HG02623 (cell line): Measurements from ENCODE around the gene S1PR4.

ENCODE experiments used
- ATAC-seq: cut with Tn5 transposase; IDR thresholded peaks from one replicate; pipeline ENCODE4 v1.9.1; 2021; ENCODE audit warnings: moderate library complexity; ENCODE audit not compliant: unreplicated experiment

Gene S1PR4, protein sequence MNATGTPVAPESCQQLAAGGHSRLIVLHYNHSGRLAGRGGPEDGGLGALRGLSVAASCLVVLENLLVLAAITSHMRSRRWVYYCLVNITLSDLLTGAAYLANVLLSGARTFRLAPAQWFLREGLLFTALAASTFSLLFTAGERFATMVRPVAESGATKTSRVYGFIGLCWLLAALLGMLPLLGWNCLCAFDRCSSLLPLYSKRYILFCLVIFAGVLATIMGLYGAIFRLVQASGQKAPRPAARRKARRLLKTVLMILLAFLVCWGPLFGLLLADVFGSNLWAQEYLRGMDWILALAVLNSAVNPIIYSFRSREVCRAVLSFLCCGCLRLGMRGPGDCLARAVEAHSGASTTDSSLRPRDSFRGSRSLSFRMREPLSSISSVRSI

DNA sequence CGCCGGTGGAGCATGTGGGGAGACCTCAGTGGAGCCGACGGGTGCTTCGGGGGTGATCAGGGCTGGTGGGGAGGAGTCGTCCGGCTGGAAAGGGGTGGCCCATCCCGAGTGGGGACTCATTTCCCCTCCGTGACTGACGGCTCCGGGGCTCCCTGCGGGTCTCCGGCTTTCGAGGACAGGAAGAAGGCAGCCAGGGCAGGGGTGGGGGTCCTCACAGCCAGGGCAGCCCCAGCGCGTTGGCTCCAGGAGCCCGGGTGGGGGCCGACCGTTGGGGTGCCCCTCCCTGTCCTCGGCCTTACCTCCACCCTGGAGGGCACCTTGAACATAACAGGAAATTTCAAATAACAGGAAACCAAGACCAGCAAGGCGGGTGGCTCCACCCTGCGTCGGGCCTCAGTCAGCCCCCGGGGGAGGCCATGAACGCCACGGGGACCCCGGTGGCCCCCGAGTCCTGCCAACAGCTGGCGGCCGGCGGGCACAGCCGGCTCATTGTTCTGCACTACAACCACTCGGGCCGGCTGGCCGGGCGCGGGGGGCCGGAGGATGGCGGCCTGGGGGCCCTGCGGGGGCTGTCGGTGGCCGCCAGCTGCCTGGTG lies at the start of gene S1PR4:
Gene S1PR4, plus strand, starts transcription at position 393 of the 596 bp plus-strand sequence. Its CDS starts 24 bp downstream, at position 417.
- peak; percentile 34 for ATAC-seq

DNA sequence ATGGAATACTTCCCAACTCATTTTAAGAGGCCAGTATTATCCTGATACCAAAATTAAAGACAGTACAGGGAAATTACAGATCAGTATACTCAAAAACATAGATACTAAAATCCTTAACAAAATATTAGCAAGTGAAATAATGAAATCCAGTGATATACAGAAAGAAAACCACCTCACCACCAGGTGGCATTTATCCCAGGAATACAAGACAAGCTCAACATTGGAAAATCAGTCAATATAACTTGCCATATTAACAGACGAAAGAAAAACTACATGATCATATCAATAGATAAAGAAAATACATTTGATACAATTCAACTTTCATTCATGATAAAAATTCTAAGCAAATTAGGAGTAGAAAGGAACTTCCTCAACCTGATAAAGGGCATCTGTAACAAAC lies 49.5 kb upstream of the S1PR4 start:
- no peak for ATAC-seq

DNA sequence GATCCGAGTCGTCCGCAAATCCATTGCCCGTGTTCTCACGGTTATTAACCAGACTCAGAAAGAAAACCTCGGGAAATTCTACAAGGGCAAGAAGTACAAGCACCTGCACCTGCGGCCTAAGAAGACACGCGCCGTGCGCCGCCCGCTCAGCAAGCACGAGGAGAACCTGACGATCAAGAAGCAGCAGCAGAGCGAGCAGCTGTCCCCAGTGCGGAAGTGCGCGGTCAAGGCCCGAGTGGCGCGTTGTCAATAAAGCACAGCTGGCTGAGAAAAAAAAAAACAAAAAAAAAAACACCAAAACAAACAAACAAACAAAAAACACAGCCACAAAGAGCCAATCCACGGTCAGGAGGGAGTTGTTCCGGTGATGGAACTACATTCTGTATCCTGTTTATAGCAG lies 47.4 kb upstream of the S1PR4 start:
- no peak for ATAC-seq

GRCh38 chr19:3132971-3133792 lies 45.4 kb upstream of the S1PR4 start:
- no peak for ATAC-seq

DNA sequence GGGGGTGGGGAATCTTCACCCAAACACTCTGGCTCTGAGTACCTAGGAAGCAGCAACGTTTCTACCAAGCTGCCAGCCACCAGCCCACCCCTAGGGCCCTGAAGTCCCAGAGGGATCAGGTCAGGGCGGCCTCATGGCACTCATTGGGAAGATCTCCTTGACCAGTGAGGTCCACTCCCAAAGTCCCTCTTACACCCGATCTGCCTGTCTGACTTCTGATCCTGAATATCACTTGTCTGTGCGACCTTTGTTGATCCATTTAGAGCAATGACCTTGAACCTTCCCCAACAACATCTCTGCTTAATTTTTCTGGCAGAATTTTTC lies 44.8 kb upstream of the S1PR4 start:
- no peak for ATAC-seq

- ATAC-seq, result no peak
Measured at GRCh38 chr19:3135961-3136683, 42.4 kb upstream of the S1PR4 start, which contains the start of gene GNA15. TSS of gene GNA15 (plus strand) at chr19:3136033. CDS start at chr19:3136451, 418 bp downstream.

DNA sequence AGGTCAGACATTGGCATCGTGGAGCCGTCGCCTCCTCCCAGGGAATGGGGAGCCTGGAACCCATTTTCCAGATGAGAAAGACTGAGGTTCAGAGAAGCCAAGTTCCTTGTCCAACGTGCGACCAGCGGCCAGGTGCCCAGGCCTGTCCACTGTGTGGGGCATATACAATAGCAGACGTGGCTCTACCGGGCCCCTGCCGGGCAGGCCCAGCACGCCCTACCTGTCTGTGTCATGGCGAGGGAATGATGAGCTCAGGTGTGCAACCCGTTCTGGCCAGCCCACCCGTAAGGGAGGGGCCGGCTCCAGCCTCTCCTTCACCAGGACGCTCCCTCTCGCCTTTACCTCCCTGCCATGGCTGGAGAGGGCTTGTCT lies 41.9 kb upstream of the S1PR4 start:
- ATAC-seq, result no peak

- ATAC-seq, result no peak
Measured at GRCh38 chr19:3137119-3137518, 41.5 kb upstream of the S1PR4 start.

DNA sequence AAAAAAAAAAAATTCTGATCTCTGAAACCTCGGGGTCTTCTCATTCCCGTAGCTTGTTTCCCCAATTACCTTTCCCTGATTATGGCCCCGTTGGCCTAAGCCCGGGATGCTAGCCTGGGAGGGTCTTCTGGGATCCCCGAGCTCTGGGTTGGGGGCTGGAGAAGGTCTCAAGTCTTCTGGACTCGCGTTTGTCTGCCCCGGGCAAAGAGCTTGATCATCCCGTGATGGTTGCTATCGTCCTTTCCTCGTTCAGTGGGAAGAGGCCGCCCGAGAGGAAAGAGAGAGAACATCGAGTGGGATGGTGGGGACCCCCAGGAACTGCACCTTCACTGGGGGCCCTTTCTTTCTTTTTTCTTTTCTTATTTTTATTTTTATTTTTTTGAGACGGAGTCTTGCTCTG lies 40.3 kb upstream of the S1PR4 start:
- no peak for ATAC-seq

DNA sequence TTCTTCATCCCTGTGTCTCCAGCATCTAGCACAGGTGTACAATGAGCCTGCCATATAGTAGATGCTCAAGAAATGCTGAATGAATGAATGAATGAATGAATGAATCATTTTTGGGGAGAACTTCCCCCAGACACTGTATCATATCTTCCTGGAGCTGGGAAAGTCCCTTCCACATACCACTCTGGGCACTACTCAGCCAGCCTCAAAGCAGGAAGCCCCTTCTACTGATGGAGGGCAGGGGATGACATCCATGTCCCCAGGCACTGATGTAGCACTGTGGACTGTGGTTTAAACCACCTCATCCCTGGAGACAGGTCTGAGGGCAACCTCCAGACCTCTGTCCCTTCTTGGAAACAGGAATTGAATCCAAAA lies 37.9 kb upstream of the S1PR4 start:
- ATAC-seq, result no peak

- ATAC-seq, result no peak
Measured at GRCh38 chr19:3142292-3142670, 36.3 kb upstream of the S1PR4 start.

GRCh38 chr19:3142781-3143337 lies 35.7 kb upstream of the S1PR4 start:
- ATAC-seq, result no peak

GRCh38 chr19:3145909-3146676 lies 32.5 kb upstream of the S1PR4 start:
- ATAC-seq, result no peak

GRCh38 chr19:3146677-3147100 lies 31.9 kb upstream of the S1PR4 start:
- ATAC-seq, result no peak

DNA sequence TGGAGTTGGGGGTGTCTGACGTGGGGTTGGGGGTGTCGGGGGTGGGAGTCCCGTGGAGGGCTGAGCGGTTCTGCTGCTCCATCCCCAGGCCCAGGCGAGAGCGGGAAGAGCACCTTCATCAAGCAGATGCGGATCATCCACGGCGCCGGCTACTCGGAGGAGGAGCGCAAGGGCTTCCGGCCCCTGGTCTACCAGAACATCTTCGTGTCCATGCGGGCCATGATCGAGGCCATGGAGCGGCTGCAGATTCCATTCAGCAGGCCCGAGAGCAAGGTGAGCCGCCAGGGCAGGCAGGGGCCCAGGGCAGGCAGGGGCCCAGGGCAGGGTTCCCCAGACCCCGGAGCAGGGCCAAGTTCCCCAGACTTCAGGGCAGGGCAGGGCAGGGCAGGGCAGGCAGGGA lies 30.1 kb upstream of the S1PR4 start:
- ATAC-seq, result no peak

- ATAC-seq, result no peak
Measured at GRCh38 chr19:3149089-3149488, 29.5 kb upstream of the S1PR4 start.

DNA sequence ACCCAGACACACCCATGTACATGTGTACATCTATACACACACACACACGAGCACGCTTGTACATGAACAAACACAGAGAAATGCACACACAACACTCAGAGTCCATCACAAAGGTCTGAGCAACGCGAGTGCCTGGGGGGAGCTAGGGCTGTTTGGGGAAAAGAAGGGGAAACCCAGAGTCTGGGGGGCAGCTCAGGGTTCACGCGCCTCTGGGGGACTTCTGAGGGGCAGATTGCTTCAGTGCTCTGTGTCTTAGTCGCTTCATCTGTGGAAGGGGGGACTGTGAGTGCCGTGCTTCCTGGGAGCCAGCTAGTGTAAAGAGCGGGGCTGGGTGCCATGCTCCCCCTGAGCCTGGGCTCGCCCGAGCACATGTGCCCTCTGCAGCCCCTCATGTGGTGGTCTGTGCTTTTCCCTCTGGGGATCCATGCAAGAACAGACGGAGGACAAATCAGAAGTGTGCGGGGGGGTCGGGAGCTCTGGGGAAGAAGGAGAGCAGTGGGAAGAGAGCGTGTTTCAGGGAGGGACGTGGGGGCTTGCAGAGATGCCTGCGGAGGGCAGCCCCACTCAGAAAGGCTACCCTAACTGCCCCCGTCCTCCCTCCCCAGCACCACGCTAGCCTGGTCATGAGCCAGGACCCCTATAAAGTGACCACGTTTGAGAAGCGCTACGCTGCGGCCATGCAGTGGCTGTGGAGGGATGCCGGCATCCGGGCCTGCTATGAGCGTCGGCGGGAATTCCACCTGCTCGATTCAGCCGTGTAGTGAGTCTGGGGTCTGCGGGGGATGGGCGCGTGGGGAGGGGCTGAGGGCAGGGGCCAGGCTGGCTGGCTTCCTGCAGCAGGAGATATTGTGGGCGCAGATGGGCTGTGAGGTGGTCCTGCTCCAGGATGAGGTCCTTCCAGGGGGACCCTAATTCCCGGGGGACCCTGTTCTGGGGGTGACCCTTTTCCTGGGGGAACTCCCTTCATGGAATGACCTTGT lies 28.8 kb upstream of the S1PR4 start:
- no peak for ATAC-seq

GRCh38 chr19:3150739-3151329 lies 27.7 kb upstream of the S1PR4 start:
- ATAC-seq, result no peak
